OCI-LY7 (cell line): ENCODE data around the gene IL2RG.

Experiments
- EZH2phosphoT487 ChIP-seq: fragments of 200-600 bp; sonication (generic); IDR thresholded peaks from 2 replicates; pipeline ENCODE4 v1.6.1; 2018; ENCODE audit warnings: low read depth, borderline replicate concordance, mild to moderate bottlenecking, mixed run types, antibody characterized with exemption, low read length, moderate library complexity, mixed read lengths
- TF ChIP-seq, protein P1 (sequence below): fragments of 200-600 bp; sonication (generic); conservative IDR thresholded peaks from 2 replicates; pipeline ENCODE4 v1.5.1; 2014; ENCODE audit warnings: mild to moderate bottlenecking, antibody characterized with exemption, low read length, moderate library complexity, mixed read lengths

DNA sequence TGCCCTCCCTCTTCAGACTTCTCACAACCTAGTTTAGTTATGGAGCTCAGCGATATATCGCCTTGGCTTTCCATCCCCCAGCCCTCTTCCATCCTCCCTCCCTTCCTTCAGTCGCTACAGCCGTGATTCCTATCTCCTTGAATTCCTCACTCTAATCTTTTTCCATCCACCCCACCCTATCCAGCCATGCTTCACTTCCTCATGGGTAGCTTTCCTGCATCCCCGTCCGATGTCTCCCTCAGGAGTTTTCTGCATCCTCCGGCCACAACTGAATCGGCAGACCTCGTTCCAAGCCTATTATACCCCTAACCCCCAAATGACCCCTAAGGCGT lies 43.7 kb downstream of the IL2RG start:
- TF ChIP-seq, protein P1, sequence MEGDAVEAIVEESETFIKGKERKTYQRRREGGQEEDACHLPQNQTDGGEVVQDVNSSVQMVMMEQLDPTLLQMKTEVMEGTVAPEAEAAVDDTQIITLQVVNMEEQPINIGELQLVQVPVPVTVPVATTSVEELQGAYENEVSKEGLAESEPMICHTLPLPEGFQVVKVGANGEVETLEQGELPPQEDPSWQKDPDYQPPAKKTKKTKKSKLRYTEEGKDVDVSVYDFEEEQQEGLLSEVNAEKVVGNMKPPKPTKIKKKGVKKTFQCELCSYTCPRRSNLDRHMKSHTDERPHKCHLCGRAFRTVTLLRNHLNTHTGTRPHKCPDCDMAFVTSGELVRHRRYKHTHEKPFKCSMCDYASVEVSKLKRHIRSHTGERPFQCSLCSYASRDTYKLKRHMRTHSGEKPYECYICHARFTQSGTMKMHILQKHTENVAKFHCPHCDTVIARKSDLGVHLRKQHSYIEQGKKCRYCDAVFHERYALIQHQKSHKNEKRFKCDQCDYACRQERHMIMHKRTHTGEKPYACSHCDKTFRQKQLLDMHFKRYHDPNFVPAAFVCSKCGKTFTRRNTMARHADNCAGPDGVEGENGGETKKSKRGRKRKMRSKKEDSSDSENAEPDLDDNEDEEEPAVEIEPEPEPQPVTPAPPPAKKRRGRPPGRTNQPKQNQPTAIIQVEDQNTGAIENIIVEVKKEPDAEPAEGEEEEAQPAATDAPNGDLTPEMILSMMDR: no peak
- TF ChIP-seq EZH2phosphoT487: no peak
